Activated naive CD8-positive, alpha-beta T cell treated with anti-CD3 and anti-CD28 coated beads, Interleukin-2, amount 50 U/mL, for 24 hours (primary cell): ENCODE results near the gene KRT7.
"Not testable (repeated sequence)": the region's sequence is repeated elsewhere in the genome, so short reads cannot be mapped to it uniquely, and the experiment has no call there.

Experiments
- ATAC-seq: fragments of 150-1000 bp; cut with Tn5 transposase; one replicate; pipeline ENCODE4 v1.10.0; 2021
- DNase-seq: peaks from one replicate; pipeline ENCODE4 v3.0.0; 2021
- H3K27ac Mint-ChIP-seq: one replicate; pipeline ENCODE4 v1.8.0; 2021; ENCODE audit warnings: mild to moderate bottlenecking, mixed read lengths
- H3K27me3 Mint-ChIP-seq: one replicate; pipeline ENCODE4 v1.8.0; 2021; ENCODE audit warnings: mixed read lengths
- H3K36me3 Mint-ChIP-seq: one replicate; pipeline ENCODE4 v1.8.0; 2021; ENCODE audit warnings: low read depth, mixed read lengths
- H3K4me1 Mint-ChIP-seq: one replicate; pipeline ENCODE4 v1.8.0; 2021; ENCODE audit warnings: mixed read lengths
- H3K4me3 Mint-ChIP-seq: one replicate; pipeline ENCODE4 v1.8.0; 2021; ENCODE audit warnings: mild to moderate bottlenecking, moderate library complexity, mixed read lengths
- H3K9me3 Mint-ChIP-seq: one replicate; pipeline ENCODE4 v1.8.0; 2021; ENCODE audit warnings: mixed read lengths

KRT7 gene

DNA sequence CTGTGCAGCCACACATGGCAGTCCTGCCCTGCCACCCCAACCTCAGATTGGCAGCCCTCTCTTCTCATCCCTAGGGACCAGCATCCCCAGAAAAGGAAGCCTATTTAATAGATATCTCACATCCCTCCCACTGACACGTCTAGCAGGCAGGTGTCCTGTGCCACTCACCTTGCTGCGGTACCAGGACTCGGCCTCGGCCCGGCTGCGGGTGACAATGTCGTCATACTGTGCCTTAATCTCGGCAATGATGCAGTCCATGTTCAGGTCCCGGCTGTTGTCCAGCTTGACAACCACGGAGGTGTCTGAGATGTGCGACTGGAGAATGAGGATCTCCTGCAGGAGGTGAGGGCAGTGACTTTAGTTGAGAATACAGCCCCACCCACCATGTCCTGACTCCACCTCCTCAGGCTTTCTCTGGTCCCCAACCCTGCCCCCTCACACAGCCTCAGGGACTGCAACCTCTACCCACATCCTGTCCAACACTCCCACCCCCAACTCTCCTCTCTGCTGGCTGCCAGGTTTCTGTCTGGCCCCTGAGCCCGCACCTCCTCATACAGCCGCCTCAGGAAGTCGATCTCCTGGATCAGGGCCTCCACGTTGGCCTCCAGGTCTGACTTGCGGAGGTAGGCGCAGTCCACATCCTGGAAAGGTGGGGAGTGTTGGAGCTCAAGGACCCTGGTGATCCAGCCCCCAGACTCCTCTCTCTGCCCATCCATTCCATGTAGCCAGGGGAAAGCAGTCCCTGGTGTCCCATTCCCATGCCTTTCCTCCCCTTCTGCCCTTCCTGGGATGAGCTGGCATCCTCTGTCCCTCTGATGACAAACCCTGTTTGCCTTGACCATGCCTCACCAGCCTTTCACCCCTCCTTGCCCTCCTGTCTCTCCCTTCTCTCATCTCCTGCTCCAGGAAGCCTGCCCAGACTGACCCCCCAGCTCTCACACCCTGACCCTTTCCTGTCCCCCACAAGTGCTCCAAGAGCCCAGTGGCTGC lies 55.1 kb downstream of the KRT7 start:
- peak overlapping the region; percentile 56 for H3K27ac Mint-ChIP-seq
- not testable (repeated sequence) for H3K9me3 Mint-ChIP-seq

DNA sequence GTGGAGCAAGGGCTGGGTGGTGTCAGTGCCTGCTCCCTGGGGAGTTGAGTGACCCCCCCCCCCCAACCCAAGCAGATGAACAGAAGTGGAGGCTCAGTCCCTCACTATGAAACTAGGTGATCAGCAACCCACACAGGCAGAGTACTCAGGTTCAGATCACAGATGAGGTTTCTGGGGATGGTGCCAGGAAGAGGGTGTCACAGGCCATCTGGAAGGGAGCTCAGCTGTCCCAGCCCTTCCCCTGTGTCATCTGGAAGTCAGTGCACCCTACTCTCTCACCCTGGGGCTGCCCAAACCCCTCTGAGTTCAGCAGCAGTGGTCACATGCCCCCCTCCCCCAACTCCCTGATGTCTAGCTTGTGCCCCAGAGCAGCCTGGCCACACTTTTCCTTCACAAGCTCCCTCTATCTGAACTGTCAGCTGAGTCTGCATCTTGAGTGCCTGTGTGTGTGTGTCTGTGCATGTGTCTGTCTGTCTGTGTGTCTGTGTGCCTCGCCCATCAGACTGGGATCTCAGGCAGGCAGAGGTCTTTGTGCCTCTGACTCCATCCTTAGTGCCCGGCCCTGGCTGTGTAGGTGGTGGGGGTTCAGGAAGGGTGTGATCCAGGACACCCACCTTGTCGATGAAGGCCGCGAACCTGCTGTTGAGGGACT lies 57.6 kb downstream of the KRT7 start:
- not testable (repeated sequence) for H3K27ac Mint-ChIP-seq, H3K9me3 Mint-ChIP-seq, H3K4me3 Mint-ChIP-seq, DNase-seq, ATAC-seq, H3K27me3 Mint-ChIP-seq, H3K4me1 Mint-ChIP-seq, H3K36me3 Mint-ChIP-seq

More for the DNA sequence above, 55.1 kb downstream of the KRT7 start:
- not testable (repeated sequence) for H3K4me3 Mint-ChIP-seq, H3K27me3 Mint-ChIP-seq, DNase-seq, H3K36me3 Mint-ChIP-seq, H3K4me1 Mint-ChIP-seq
- peak; percentile 45 for ATAC-seq

DNA sequence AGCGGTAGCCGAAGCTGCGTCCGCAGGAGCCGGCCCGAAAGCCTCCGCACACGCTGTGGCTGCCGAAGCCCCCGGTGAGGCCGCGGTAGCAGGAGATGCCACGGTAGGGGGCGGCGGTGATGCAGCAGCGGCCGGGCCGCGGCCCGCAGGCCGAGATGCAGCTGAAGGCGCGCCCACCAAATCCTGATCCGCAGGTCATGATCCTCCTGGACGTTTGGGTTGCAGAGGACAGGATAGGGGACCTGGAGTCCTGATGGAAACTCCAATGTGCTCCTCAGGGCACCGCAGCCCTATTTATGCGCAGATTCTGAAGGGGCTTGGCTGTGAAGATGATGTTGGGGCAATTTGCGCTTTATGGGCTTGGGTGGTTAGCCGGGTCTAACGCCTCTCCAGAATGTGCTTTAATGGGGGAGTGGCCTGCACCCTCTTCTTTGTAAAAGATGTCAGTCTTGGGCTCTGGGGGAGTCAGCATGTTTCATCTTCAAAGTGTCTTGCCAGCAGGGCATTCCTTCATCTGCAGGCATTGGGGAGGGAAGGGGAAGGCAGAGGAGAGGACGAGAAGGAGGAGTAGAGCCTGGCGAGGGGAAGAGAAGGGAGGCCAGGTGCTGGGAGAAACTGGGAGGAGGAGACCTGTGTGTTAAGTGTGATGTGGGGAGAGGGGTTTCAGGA lies 58.4 kb downstream of the KRT7 start, which contains the start of gene KRT81:
KRT81 (minus strand) TSS at position 268 of the 669 bp plus-strand sequence; CDS start at position 199, 69 bp downstream.
- Mint-ChIP-seq H3K4me1 (peaks cover 3% of the 10 kb centered on the region), H3K4me3 (no peak within 1 kb of the TSS)

DNA sequence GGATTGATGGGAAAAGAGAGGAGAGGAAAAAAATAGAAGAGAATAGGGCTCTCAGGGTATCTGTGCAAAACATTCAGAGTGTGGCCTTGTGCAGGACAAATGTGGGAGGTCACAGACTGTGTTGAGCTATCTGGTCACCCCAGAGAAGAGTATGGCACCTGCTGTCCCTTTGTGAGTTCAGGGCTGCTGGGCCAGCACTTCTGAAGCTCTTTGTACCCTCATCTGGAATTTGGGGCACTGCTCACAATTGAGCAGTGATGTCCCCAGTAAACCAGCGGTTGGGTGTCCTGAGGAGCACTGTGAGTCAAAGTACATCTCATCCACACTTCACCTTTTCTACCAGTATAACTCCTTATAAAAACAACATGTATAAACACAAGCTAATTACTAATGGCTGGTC lies 60.9 kb downstream of the KRT7 start:
- Mint-ChIP-seq H3K27me3 (peaks cover 7% of the 10 kb centered on the region), H3K9me3 (no peaks in the 10 kb centered on the region)

More for the DNA sequence above, 58.4 kb downstream of the KRT7 start, which contains the start of gene KRT81:
- no peak for DNase-seq
- Mint-ChIP-seq H3K36me3 (no peaks in the 10 kb centered on the region), H3K9me3 (no peaks in the 10 kb centered on the region), H3K27ac (no peak within 1 kb of the TSS), H3K27me3 (peaks cover 9% of the 10 kb centered on the region)
- no peak for ATAC-seq

DNA sequence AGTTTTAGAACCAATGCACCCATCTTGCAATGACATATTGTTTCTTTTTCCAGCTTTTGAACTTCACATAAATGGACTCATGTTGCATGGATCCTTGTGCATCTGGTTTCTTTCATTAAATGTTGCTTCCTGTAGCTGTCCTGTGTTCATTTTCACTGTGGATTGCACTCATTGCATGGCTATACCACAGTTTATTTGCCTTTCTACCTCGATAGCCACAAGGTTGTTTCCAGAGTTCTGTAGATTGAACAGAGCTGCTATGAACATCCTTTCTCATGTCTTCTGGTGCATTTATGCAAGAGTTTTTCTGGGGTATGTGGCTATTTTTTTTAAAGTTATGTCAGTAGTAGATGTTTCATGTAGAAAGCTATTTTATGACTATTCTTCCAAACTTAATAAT lies 61.8 kb downstream of the KRT7 start:
- no peak overlapping the region for H3K27ac Mint-ChIP-seq
- H3K9me3 Mint-ChIP-seq = no peaks in the 10 kb centered on the region
- H3K4me3 Mint-ChIP-seq = no peak overlapping the region
- H3K4me1 Mint-ChIP-seq = no peaks in the 10 kb centered on the region
- H3K36me3 Mint-ChIP-seq = no peaks in the 10 kb centered on the region
- DNase-seq (no peak), ATAC-seq (no peak)
- peaks cover 9% of the 10 kb centered on the region for H3K27me3 Mint-ChIP-seq

More for the DNA sequence above, 60.9 kb downstream of the KRT7 start:
- Mint-ChIP-seq H3K4me1 (no peaks in the 10 kb centered on the region), H3K4me3 (no peak overlapping the region), H3K27ac (no peak overlapping the region), H3K36me3 (no peaks in the 10 kb centered on the region)
- DNase-seq (no peak), ATAC-seq (no peak)

DNA sequence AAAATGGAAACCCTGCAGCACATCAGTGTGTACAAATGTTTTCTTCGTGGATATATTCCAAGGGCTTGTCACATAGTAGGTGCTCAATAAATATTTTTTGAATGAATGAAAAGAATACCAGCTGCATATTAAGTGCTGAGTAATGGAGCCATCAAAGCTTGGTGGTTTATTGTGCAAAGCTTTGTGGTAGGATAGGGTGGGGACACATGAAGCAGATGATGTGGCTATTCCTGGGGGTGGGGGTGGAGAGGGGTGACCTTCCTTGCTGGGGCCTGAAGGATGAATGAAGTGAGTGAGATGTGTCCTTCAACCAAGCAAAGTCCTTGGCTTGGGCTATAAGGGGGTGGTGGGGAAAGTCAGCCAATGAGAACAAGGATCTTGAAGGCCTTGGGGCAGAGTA lies 62.6 kb downstream of the KRT7 start:
- ATAC-seq = no peak
- Mint-ChIP-seq H3K27me3 (peaks cover 9% of the 10 kb centered on the region), H3K36me3 (no peaks in the 10 kb centered on the region), H3K4me1 (no peaks in the 10 kb centered on the region), H3K27ac (no peak overlapping the region), H3K9me3 (no peaks in the 10 kb centered on the region), H3K4me3 (no peak overlapping the region)
- DNase-seq = no peak

DNA sequence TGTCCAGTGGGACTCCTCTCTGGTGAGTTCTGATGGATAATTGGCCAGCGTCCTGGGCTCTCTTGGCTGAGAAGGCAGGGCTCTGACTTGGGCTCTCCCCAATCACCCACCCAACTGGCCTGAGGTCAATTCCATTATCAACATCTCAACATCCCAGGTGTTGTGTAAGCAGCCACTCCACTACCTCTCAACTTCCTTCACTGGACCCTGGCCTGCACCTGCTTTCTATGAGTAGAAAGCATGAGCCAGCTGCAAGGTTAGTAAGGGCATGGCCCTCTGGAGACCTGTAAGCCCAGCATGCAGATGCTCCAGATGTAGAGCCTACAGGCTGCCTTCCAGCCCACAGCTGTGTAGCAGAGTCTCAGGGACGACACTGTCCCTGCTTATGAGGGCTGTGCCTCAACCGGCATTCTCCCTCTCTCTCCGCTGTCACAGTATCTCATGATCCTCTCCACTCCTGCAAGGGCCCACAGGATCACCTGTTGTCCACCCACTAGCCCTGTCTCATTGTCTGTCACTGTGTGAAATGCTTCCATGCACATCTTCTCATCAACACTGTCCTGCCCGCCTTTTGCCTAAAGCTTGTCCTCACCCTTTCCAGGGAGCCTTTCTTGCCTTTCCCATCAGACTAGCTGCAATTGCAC lies 63.7 kb downstream of the KRT7 start:
- ATAC-seq = no peak
- H3K27ac Mint-ChIP-seq = no peak overlapping the region
- H3K9me3 Mint-ChIP-seq = no peaks in the 10 kb centered on the region
- no peaks in the 10 kb centered on the region for H3K4me1 Mint-ChIP-seq
- no peak for DNase-seq
- no peaks in the 10 kb centered on the region for H3K36me3 Mint-ChIP-seq
- no peak overlapping the region for H3K4me3 Mint-ChIP-seq
- peaks cover 9% of the 10 kb centered on the region for H3K27me3 Mint-ChIP-seq
